Muscle layer of colon (tissue), 2 donors: ENCODE data around the gene L1CAM.

Experiments used
- H3K27ac ChIP-seq: one replicate; pipeline ENCODE4 v1.7.0; 2013; ENCODE audit warnings: low read depth, mild to moderate bottlenecking, low read length, moderate library complexity
- H3K27me3 ChIP-seq, 2 donors: one replicate each; pipeline ENCODE4 v1.7.0; 2013; ENCODE audit warnings: low read length in 2 of 2, mild to moderate bottlenecking in 2 of 2; ENCODE audit not compliant: insufficient read depth in 2 of 2, control insufficient read depth in 1 of 2
- H3K36me3 ChIP-seq: one replicate; pipeline ENCODE4 v1.7.0; 2013; ENCODE audit warnings: mild to moderate bottlenecking, low read length; ENCODE audit not compliant: insufficient read depth
- H3K4me1 ChIP-seq: one replicate; pipeline ENCODE4 v1.7.0; 2013; ENCODE audit warnings: mild to moderate bottlenecking, low read length; ENCODE audit not compliant: insufficient read depth
- H3K4me3 ChIP-seq, 2 donors: one replicate each; pipeline ENCODE4 v1.7.0; 2013; ENCODE audit warnings: low read length in 2 of 2, low read depth in 1 of 2, mild to moderate bottlenecking in 1 of 2, moderate library complexity in 1 of 2
- H3K9ac ChIP-seq: one replicate; pipeline ENCODE4 v1.7.0; 2013; ENCODE audit warnings: low read length
- H3K9me3 ChIP-seq: one replicate; pipeline ENCODE4 v1.7.0; 2013; ENCODE audit warnings: mild to moderate bottlenecking, low read length
- donor health status: abdominal sarcoma.
- donor health status: Adenocarcinoma of cecum.

The L1CAM gene

GRCh38 chrX:153897899-153898298 lies 11.9 kb upstream of the L1CAM start:
- no peaks in the 10 kb centered on the region for H3K36me3 ChIP-seq
- no peaks in the 10 kb centered on the region for H3K9me3 ChIP-seq
- H3K9ac ChIP-seq: no peak overlapping the region
- no peak overlapping the region for H3K27ac ChIP-seq
- H3K4me1 ChIP-seq: peaks cover 13% of the 10 kb centered on the region
- no peak overlapping the region for H3K4me3 ChIP-seq
- peaks cover 5% of the 10 kb centered on the region in 2 donors for H3K27me3 ChIP-seq

- H3K27me3 ChIP-seq: peaks cover 18 to 33% of the 10 kb centered on the region in 2 donors
- no peaks in the 10 kb centered on the region for H3K9me3 ChIP-seq
- H3K27ac ChIP-seq: no peak overlapping the region
- H3K4me1 ChIP-seq: no peaks in the 10 kb centered on the region
- H3K9ac ChIP-seq: no peak overlapping the region
- H3K4me3 ChIP-seq: no peak overlapping the region
- no peaks in the 10 kb centered on the region for H3K36me3 ChIP-seq
These were observed 3.1 kb upstream of the L1CAM start for GRCh38 chrX:153889123-153889522.

- Histone ChIP-seq H3K4me3 (no peak overlapping the region), H3K27ac (no peak overlapping the region), H3K4me1 (no peaks in the 10 kb centered on the region), H3K27me3 (peaks cover 20 to 39% of the 10 kb centered on the region in 2 donors), H3K9me3 (no peaks in the 10 kb centered on the region), H3K9ac (no peak overlapping the region), H3K36me3 (no peaks in the 10 kb centered on the region)
These were observed 2.4 kb upstream of the L1CAM start for GRCh38 chrX:153888344-153888743.

- Histone ChIP-seq H3K27me3 (peaks cover 20 to 49% of the 10 kb centered on the region in 2 donors), H3K9me3 (no peaks in the 10 kb centered on the region)
These were observed 1.4 kb upstream of the L1CAM start for GRCh38 chrX:153887385-153887784.

GRCh38 chrX:153886915-153887314 lies 942 bp upstream of the L1CAM start:
- peaks cover 23 to 54% of the 10 kb centered on the region in 2 donors for H3K27me3 ChIP-seq
- no peaks in the 10 kb centered on the region for H3K9me3 ChIP-seq
- no peaks in the 10 kb centered on the region for H3K36me3 ChIP-seq
- H3K27ac ChIP-seq: no peak overlapping the region
- H3K4me3 ChIP-seq: no peak overlapping the region
- no peak overlapping the region for H3K9ac ChIP-seq
- no peaks in the 10 kb centered on the region for H3K4me1 ChIP-seq

More at GRCh38 chrX:153887385-153887784, 1.4 kb upstream of the L1CAM start:
- H3K4me1 ChIP-seq: no peaks in the 10 kb centered on the region
- no peak overlapping the region for H3K9ac ChIP-seq
- no peak overlapping the region for H3K4me3 ChIP-seq
- H3K36me3 ChIP-seq: no peaks in the 10 kb centered on the region
- H3K27ac ChIP-seq: no peak overlapping the region

- H3K27me3 ChIP-seq: peaks cover 34 to 70% of the 10 kb centered on the region in 2 donors
- no peak overlapping the region for H3K27ac ChIP-seq
- no peaks in the 10 kb centered on the region for H3K9me3 ChIP-seq
- H3K4me3 ChIP-seq: no peak overlapping the region
- H3K36me3 ChIP-seq: no peaks in the 10 kb centered on the region
- H3K9ac ChIP-seq: no peak overlapping the region
- H3K4me1 ChIP-seq: no peaks in the 10 kb centered on the region
These were observed 675 bp downstream of the L1CAM start for GRCh38 chrX:153885208-153885787.

GRCh38 chrX:153884590-153884989 lies 1.4 kb downstream of the L1CAM start:
- no peaks in the 10 kb centered on the region for H3K4me1 ChIP-seq
- peaks cover 34 to 77% of the 10 kb centered on the region in 2 donors for H3K27me3 ChIP-seq
- no peak overlapping the region for H3K4me3 ChIP-seq
- no peaks in the 10 kb centered on the region for H3K36me3 ChIP-seq
- no peaks in the 10 kb centered on the region for H3K9me3 ChIP-seq
- no peak overlapping the region for H3K27ac ChIP-seq
- H3K9ac ChIP-seq: no peak overlapping the region

- Histone ChIP-seq H3K4me1 (no peaks in the 10 kb centered on the region), H3K9ac (no peak overlapping the region), H3K27ac (no peak overlapping the region), H3K27me3 (peaks cover 34 to 81% of the 10 kb centered on the region in 2 donors), H3K4me3 (no peak overlapping the region), H3K36me3 (no peaks in the 10 kb centered on the region), H3K9me3 (no peaks in the 10 kb centered on the region)
These were observed 1.8 kb downstream of the L1CAM start for GRCh38 chrX:153884136-153884535.

GRCh38 chrX:153883163-153883843 lies 2.7 kb downstream of the L1CAM start:
- Histone ChIP-seq H3K9me3 (no peaks in the 10 kb centered on the region), H3K27ac (no peak overlapping the region), H3K4me3 (no peak overlapping the region), H3K4me1 (no peaks in the 10 kb centered on the region), H3K27me3 (peaks cover 34 to 87% of the 10 kb centered on the region in 2 donors), H3K36me3 (no peaks in the 10 kb centered on the region), H3K9ac (no peak overlapping the region)

GRCh38 chrX:153882557-153882956 lies 3.4 kb downstream of the L1CAM start:
- no peaks in the 10 kb centered on the region for H3K4me1 ChIP-seq
- no peak overlapping the region for H3K4me3 ChIP-seq
- no peak overlapping the region for H3K9ac ChIP-seq
- H3K27me3 ChIP-seq: peaks cover 34 to 88% of the 10 kb centered on the region in 2 donors
- H3K27ac ChIP-seq: no peak overlapping the region
- no peaks in the 10 kb centered on the region for H3K9me3 ChIP-seq
- H3K36me3 ChIP-seq: no peaks in the 10 kb centered on the region

GRCh38 chrX:153882086-153882498 lies 3.9 kb downstream of the L1CAM start:
- Histone ChIP-seq H3K9ac (no peak overlapping the region), H3K27ac (no peak overlapping the region), H3K9me3 (no peaks in the 10 kb centered on the region), H3K4me3 (no peak overlapping the region), H3K27me3 (peaks cover 34 to 84% of the 10 kb centered on the region in 2 donors), H3K36me3 (no peaks in the 10 kb centered on the region), H3K4me1 (no peaks in the 10 kb centered on the region)

GRCh38 chrX:153881281-153881680 lies 4.7 kb downstream of the L1CAM start:
- Histone ChIP-seq H3K9ac (no peak overlapping the region), H3K4me3 (no peak overlapping the region), H3K36me3 (no peaks in the 10 kb centered on the region), H3K27ac (no peak overlapping the region), H3K27me3 (peaks cover 35 to 81% of the 10 kb centered on the region in 2 donors), H3K9me3 (no peaks in the 10 kb centered on the region), H3K4me1 (no peaks in the 10 kb centered on the region)
